ENCODE measurements around the gene INO80E.

GRCh38 chr16:30033270-30033669, 37.2 kb downstream of the INO80E start:
- TF ChIP-seq RNF2 (IDR thresholded peaks at IDR 0.05; ENCODE audit: borderline replicate concordance, low read depth) (no peak), CHD2 (IDR thresholded peaks at IDR 0.05; ENCODE audit: low read length, partially characterized antibody) (no peak)
- TF ChIP-seq, protein P1, sequence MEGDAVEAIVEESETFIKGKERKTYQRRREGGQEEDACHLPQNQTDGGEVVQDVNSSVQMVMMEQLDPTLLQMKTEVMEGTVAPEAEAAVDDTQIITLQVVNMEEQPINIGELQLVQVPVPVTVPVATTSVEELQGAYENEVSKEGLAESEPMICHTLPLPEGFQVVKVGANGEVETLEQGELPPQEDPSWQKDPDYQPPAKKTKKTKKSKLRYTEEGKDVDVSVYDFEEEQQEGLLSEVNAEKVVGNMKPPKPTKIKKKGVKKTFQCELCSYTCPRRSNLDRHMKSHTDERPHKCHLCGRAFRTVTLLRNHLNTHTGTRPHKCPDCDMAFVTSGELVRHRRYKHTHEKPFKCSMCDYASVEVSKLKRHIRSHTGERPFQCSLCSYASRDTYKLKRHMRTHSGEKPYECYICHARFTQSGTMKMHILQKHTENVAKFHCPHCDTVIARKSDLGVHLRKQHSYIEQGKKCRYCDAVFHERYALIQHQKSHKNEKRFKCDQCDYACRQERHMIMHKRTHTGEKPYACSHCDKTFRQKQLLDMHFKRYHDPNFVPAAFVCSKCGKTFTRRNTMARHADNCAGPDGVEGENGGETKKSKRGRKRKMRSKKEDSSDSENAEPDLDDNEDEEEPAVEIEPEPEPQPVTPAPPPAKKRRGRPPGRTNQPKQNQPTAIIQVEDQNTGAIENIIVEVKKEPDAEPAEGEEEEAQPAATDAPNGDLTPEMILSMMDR (IDR thresholded peaks at IDR 0.05), result no peak

Data from A549 (cell line).